Ovary (tissue), 9 donors: ENCODE measurements around the gene CST3. TPM values are rescaled to one million over a fixed set of nuclear protein-coding genes. Genes with fewer than 3 reads are reported as not detected.
A peak's percentile ranks its signal among the peaks of the same experiment; 100 is the strongest.

Source experiments
- DNase-seq, 5 donors: peaks; one replicate each; pipeline ENCODE4 v3.0.0-alpha.2; 2019 to 2020
- H3K27ac ChIP-seq, 2 donors: fragments of 200-600 bp; one replicate each; pipeline versions ENCODE4 v1.5.1 to v1.8.0; 2019 to 2022
- H3K27me3 ChIP-seq: fragments of 200-600 bp; one replicate; pipeline ENCODE4 v1.8.0; 2022
- H3K36me3 ChIP-seq: fragments of 200-600 bp; sonication (generic); one replicate; pipeline ENCODE4 v1.5.1; 2019
- H3K4me1 ChIP-seq: one replicate; pipeline ENCODE4 v1.8.1; 2013; ENCODE audit warnings: mild to moderate bottlenecking, moderate library complexity; ENCODE audit not compliant: insufficient read depth
- H3K4me3 ChIP-seq: fragments of 200-600 bp; sonication (generic); one replicate; pipeline ENCODE4 v1.5.1; 2017
- H3K9me3 ChIP-seq, 2 donors: fragments of 200-600 bp in 1 of 2; sonication (generic) in 1 of 2; one replicate each; pipeline versions ENCODE4 v1.5.1 to v1.8.1; 2013 to 2019; ENCODE audit warnings: mild to moderate bottlenecking in 1 of 2, moderate library complexity in 1 of 2
- CTCF ChIP-seq, 3 donors: fragments of 450-650 bp in 2 of 3; fragments of 200-600 bp in 1 of 3; IDR thresholded peaks; one replicate each; pipeline versions ENCODE4 v1.5.1 to v1.8.0; 2016 to 2022; ENCODE audit warnings: antibody characterized with exemption in 3 of 3, mild to moderate bottlenecking in 1 of 3
- EP300 ChIP-seq: sonication (generic); formaldehyde crosslinking; IDR thresholded peaks from one replicate; pipeline ENCODE4 v1.6.1; 2017; ENCODE audit warnings: antibody characterized with exemption
- POLR2A ChIP-seq: fragments of 450-650 bp; IDR thresholded peaks from one replicate; pipeline ENCODE4 v1.6.1; 2017; ENCODE audit warnings: antibody characterized with exemption, mild to moderate bottlenecking, moderate library complexity
- WGBS, 3 donors: extraction: QIAGEN DNeasy Blood & Tissue Kit in 1 of 3; methylation state at CpG; one replicate each; pipeline versions ENCODE4 v1.1.5 to v1.1.7; 2013 to 2017; 5-methylcytosine and 5-hydroxymethylcytosine counted together
- intact Hi-C, 4 donors: fragments of 100-400 bp; cut with DNase I; formaldehyde crosslinking; loops; one replicate each; pipeline versions ENCODE4 v1.11.0 to v1.15.1; 2022 to 2023
- polyA plus RNA-seq, 2 donors: library from polyadenylated mRNA; stranded (reverse); fragments of 200-250 nt in 1 of 2; fragments of 350-450 nt in 1 of 2; fragmentation: Illumina TruSeq in 1 of 2; extraction: RNeasy Lipid Tissue Mini Kit (QIAGEN cat#74804) in 1 of 2; gene quantifications; one replicate each; pipeline ENCODE4 v1.2.3, GENCODE V29; 2013 to 2014
- total RNA-seq, 7 donors: library from RNA; depleted of rRNA in 2 of 7; stranded (reverse); fragments of >200 nt in 2 of 7; fragmentation: NEBNext Ultra II Directional in 3 of 7; extraction: Animal tissue kit (Norgen Biotek cat#: 25700) in 3 of 7; gene quantifications; one replicate each; pipeline versions ENCODE4 v1.1.0 to v1.2.4, GENCODE V29; 2016 to 2023
- donor health status: DM: no; HTN: no; CAD: no; lungs with moderate emphysema.
- donor health status: DM: no; HTN: no; CAD: no.
- donor health status: Bipolar disorder and iron deficiency.
- donor health status: DM: yes; HTN: yes; CAD: no.
- donor health status: DM: no; HTN: no; CAD: no.
- donor health status: DM: yes; HTN: yes; CAD: no.

The CST3 gene
- total and polyA plus RNA-seq, 9 donors = 317 to 889 (median 404) TPM

GRCh38 chr20:23668477-23668951, 30.8 kb upstream of the CST3 start:
- Histone ChIP-seq H3K4me3 (no peak overlapping the region), H3K9me3 (no peaks in the 10 kb centered on the region), H3K4me1 (no peaks in the 10 kb centered on the region), H3K36me3 (no peaks in the 10 kb centered on the region), H3K27me3 (no peaks in the 10 kb centered on the region), H3K27ac (no peak overlapping the region)
- TF ChIP-seq EP300 (no peak), CTCF (IDR thresholded peaks at IDR 0.05) (peak; percentile 29 to 55 (median 45)), POLR2A (no peak)
- 6 to 10% (median 9%) methylated on average over 4 of the region's 4 CpGs for WGBS, 3 donors
- DNase-seq = peak in 3 of 5 donors; percentile 30 to 47 (median 32)
- intact Hi-C loops = no loop called here

GRCh38 chr20:23667666-23668065, 29.9 kb upstream of the CST3 start:
- no peaks in the 10 kb centered on the region for H3K27me3 ChIP-seq
- H3K36me3 ChIP-seq = no peaks in the 10 kb centered on the region
- H3K4me1 ChIP-seq = no peaks in the 10 kb centered on the region
- intact Hi-C loops = no loop called here
- H3K4me3 ChIP-seq = no peak overlapping the region
- no peak for TF ChIP-seq CTCF (IDR thresholded peaks at IDR 0.05)
- TF ChIP-seq POLR2A = no peak
- TF ChIP-seq EP300 = no peak
- 80 to 88% (median 80%) methylated on average over 7 of the region's 7 CpGs for WGBS, 3 donors
- no peaks in the 10 kb centered on the region for H3K9me3 ChIP-seq
- DNase-seq = no peak
- no peak overlapping the region for H3K27ac ChIP-seq

- Histone ChIP-seq H3K9me3 (no peaks in the 10 kb centered on the region), H3K4me3 (no peak overlapping the region), H3K27ac (no peak overlapping the region), H3K36me3 (no peaks in the 10 kb centered on the region), H3K4me1 (no peaks in the 10 kb centered on the region), H3K27me3 (no peaks in the 10 kb centered on the region)
- DNase-seq = no peak
- TF ChIP-seq CTCF (IDR thresholded peaks at IDR 0.05) (no peak), EP300 (no peak), POLR2A (no peak)
- intact Hi-C loops = no loop called here
- WGBS, 3 donors = 11 to 22% (median 14%) methylated on average over 3 of the region's 3 CpGs
These were observed 28.9 kb upstream of the CST3 start for GRCh38 chr20:23666698-23667097.

GRCh38 chr20:23666189-23666588, 28.4 kb upstream of the CST3 start:
- H3K27me3 ChIP-seq = no peaks in the 10 kb centered on the region
- no peak for DNase-seq
- H3K4me1 ChIP-seq = no peaks in the 10 kb centered on the region
- TF ChIP-seq CTCF (IDR thresholded peaks at IDR 0.05) (no peak), EP300 (no peak), POLR2A (no peak)
- no peaks in the 10 kb centered on the region for H3K36me3 ChIP-seq
- no peak overlapping the region for H3K4me3 ChIP-seq
- H3K9me3 ChIP-seq = no peaks in the 10 kb centered on the region
- intact Hi-C loops = no loop called here
- 68 to 75% (median 73%) methylated on average over 4 of the region's 4 CpGs for WGBS, 3 donors
- no peak overlapping the region for H3K27ac ChIP-seq
